ENCODE data around the gene SPG11.

The SPG11 gene

DNA sequence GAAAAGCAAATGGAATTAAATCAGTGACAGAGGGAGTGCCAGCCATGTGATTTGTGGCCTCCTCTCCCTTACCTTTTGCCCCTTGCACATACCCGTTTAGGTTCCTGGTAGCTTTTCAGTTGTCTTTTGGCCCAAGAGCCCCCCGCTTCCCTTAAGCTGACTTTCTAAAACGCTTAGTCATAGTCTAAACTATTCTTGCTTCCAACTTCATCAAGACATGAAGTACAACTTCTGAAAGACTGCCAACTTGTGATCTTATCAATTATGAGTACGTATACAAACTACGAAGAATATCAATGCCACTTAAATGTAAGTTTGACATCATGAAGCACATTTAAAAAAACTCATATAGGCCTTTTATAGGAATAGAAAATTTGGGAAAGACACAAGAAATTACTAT, 64.6 kb downstream of the SPG11 start:
- H3K9me3 ChIP-seq (ENCODE audit: low read length), result no peaks in the 10 kb centered on the region
- no peaks in the 10 kb centered on the region for H3K4me1 ChIP-seq (ENCODE audit: insufficient read depth, low read length)
- H3K27me3 ChIP-seq (ENCODE audit: control insufficient read depth in 1 of 2, insufficient read depth in 2 of 2, low read length in 2 of 2), result no peaks in the 10 kb centered on the region
- peaks cover 53% of the 10 kb centered on the region for H3K36me3 ChIP-seq (ENCODE audit: insufficient read depth, low read length)
- no peak overlapping the region for H3K9ac ChIP-seq (ENCODE audit: low read length)
- H3K4me3 ChIP-seq (ENCODE audit: low read depth in 1 of 2, low read length in 2 of 2), result no peak overlapping the region
- H3K27ac ChIP-seq (ENCODE audit: low read depth, low read length), result no peak overlapping the region

DNA sequence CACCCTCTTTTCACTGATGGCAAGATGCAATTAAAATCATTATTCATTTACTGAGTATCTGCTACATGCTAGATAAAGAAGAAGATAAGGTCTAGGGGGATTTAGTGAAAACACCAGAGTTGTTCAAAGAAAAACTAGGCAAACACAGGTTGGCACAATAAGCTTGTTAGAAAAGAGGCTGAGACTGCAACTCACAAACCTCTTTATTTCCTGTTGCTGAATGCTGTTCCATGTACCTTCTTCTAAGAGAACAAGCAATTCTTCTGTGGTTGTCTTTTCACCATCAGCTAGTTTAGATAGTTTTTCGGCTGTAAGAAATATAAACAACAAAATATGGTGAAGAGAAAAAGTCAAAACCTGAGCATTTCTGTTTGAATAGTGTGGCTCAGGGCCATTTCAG, 65.4 kb downstream of the SPG11 start:
- Histone ChIP-seq H3K36me3 (ENCODE audit: insufficient read depth, low read length) (peaks cover 52% of the 10 kb centered on the region), H3K9ac (ENCODE audit: low read length) (no peak overlapping the region), H3K9me3 (ENCODE audit: low read length) (no peaks in the 10 kb centered on the region), H3K27me3 (ENCODE audit: control insufficient read depth in 1 of 2, insufficient read depth in 2 of 2, low read length in 2 of 2) (no peaks in the 10 kb centered on the region), H3K27ac (ENCODE audit: low read depth, low read length) (no peak overlapping the region), H3K4me3 (ENCODE audit: low read depth in 1 of 2, low read length in 2 of 2) (no peak overlapping the region), H3K4me1 (ENCODE audit: insufficient read depth, low read length) (no peaks in the 10 kb centered on the region)

DNA sequence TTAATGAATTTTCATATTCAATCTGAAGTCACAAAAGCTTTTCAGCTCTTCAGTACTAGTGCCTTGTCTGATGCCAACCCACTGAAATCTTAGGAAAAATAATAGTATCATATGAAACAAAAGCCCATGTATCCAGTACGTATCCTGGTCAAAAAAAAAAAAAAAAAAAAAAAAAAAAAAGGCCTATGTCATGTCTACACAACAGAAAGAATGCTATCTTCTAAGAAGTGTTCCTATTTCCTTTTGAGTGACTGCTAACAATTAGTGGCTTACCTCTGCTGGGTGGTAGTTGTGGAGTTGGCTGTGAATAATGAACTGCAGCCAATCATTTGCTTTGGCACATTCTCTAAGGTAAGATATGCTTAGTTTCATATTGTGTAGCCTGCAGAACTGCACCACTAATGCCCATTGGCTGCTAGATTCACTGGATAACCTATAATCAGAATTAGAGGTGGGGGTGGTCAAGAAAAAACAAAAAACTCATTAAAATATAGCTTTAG, 66.9 kb downstream of the SPG11 start:
- Histone ChIP-seq H3K27ac (ENCODE audit: low read depth, low read length) (no peak overlapping the region), H3K4me1 (ENCODE audit: insufficient read depth, low read length) (no peaks in the 10 kb centered on the region), H3K27me3 (ENCODE audit: control insufficient read depth in 1 of 2, insufficient read depth in 2 of 2, low read length in 2 of 2) (no peaks in the 10 kb centered on the region), H3K9me3 (ENCODE audit: low read length) (no peaks in the 10 kb centered on the region), H3K4me3 (ENCODE audit: low read depth in 1 of 2, low read length in 2 of 2) (no peak overlapping the region), H3K9ac (ENCODE audit: low read length) (no peak overlapping the region), H3K36me3 (ENCODE audit: insufficient read depth, low read length) (peaks cover 62% of the 10 kb centered on the region)

DNA sequence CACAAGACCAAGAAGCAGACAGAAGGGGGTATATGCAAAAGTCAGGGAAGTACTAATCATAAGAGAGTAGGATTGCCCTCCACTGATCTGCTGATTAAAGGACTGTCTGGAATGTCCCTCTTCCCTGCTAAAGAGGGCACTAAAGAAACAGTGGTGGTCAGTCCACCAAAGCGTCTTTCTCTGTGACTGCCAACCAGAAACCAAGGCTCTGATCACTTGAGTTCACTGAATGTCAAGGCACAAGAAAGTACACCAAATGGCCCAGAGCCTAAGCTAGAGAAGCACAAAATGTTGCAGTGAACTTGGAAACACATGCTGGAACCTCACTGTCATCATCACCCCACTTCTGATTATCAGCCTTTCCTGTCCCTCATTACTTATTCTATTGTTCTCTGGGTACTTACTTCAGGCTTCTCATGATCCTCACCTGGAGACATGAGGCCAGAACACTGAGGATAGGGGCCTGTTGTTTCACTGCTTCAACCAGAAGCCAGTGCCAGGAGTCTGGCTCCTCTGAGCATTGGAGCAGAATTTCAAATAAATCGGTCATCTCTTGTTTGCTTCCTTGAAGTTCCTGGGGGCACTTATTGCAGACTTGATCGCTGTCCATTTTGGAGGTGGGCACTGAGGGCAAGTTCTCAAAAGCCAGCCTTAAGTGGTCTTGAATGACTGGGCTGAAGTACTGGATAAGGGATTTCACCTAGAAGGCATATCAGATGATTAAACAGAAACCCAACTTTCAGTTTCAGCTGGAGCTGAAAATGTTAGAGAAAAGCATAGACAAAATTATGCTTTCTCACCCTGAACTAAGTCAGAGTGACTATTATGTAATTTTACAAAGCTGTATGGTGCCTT, 67.6 kb downstream of the SPG11 start:
- Histone ChIP-seq H3K27ac (ENCODE audit: low read depth, low read length) (no peak overlapping the region), H3K9me3 (ENCODE audit: low read length) (no peaks in the 10 kb centered on the region), H3K36me3 (ENCODE audit: insufficient read depth, low read length) (peaks cover 65% of the 10 kb centered on the region), H3K27me3 (ENCODE audit: control insufficient read depth in 1 of 2, insufficient read depth in 2 of 2, low read length in 2 of 2) (no peaks in the 10 kb centered on the region), H3K9ac (ENCODE audit: low read length) (no peak overlapping the region), H3K4me3 (ENCODE audit: low read depth in 1 of 2, low read length in 2 of 2) (no peak overlapping the region), H3K4me1 (ENCODE audit: insufficient read depth, low read length) (no peaks in the 10 kb centered on the region)

DNA sequence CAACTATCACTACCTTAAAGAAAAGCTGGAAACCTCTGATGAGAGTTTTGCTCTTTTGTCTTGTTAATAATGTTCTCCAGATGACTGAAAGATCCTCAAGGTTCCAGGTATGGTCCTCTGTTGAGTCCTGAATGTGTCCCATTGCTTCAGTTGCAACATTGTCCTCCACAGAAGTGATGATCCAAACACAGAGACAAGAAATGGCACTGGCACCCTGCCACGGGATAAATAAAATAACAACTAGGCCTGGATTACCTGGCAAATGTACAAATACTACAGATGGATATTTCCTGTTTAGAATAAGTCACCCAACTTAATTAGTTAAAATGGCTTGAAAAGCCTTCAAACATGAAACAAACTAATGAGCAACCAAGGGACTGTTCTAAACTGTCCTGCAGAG, 68.2 kb downstream of the SPG11 start:
- H3K9me3 ChIP-seq (ENCODE audit: low read length), result no peaks in the 10 kb centered on the region
- H3K4me1 ChIP-seq (ENCODE audit: insufficient read depth, low read length), result no peaks in the 10 kb centered on the region
- H3K27me3 ChIP-seq (ENCODE audit: control insufficient read depth in 1 of 2, insufficient read depth in 2 of 2, low read length in 2 of 2), result no peaks in the 10 kb centered on the region
- peaks cover 71% of the 10 kb centered on the region for H3K36me3 ChIP-seq (ENCODE audit: insufficient read depth, low read length)
- no peak overlapping the region for H3K9ac ChIP-seq (ENCODE audit: low read length)
- no peak overlapping the region for H3K27ac ChIP-seq (ENCODE audit: low read depth, low read length)
- H3K4me3 ChIP-seq (ENCODE audit: low read depth in 1 of 2, low read length in 2 of 2), result no peak overlapping the region

DNA sequence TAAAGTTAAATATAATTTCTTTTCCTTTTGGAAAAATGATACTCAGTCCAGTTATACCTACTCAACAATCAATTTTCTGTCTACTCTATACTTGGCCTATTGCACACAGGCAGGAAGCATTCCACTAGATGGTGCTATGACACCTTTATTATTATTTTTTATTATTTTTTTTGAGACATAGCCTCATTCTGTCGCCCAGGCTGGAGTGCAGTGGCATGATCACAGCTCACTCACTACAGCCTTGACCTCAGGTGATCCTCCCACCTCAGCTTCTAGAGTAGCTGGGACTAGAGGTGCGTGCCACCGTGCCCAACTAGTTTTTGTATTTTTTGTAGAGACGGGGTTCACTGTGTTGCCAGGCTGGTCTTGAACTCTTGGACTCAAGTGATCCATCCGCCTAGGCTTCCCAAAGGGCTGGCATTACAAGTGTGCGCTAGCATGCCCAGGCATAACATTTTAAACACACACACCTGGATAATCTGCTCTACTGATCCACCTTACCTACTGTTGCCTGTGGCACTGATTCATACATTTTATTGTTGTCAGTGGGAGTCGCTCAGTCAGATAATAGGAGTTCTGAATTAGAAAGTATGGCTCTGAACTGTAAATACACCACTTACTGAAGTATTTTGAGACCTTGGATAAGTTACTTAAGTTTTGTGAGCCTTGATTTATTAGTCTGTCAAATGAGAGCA, 70.3 kb downstream of the SPG11 start:
- peaks cover 82% of the 10 kb centered on the region for H3K36me3 ChIP-seq (ENCODE audit: insufficient read depth, low read length)

DNA sequence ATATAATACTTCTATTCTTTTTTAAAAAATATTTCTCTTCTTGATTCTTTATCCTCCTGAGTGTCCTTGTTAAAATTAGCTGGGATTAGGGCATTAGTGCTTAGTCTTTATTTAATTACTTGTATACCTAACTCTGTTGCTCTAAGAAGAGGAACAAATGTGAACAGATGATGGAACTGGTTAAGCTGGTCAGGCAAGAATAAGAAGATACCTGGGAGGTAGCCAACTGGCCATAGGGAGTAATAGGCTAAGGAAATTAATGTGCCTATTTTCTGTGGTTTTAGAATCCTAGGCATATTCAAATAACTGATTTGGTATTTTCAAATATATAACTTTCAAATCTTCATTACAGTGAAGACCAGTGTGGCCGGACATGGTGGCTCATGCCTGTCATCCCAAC, 72.1 kb downstream of the SPG11 start:
- Histone ChIP-seq H3K27ac (ENCODE audit: low read depth, low read length) (no peak overlapping the region), H3K36me3 (ENCODE audit: insufficient read depth, low read length) (peaks cover 81% of the 10 kb centered on the region), H3K4me3 (ENCODE audit: low read depth in 1 of 2, low read length in 2 of 2) (no peak overlapping the region), H3K9ac (ENCODE audit: low read length) (no peak overlapping the region), H3K27me3 (ENCODE audit: control insufficient read depth in 1 of 2, insufficient read depth in 2 of 2, low read length in 2 of 2) (no peaks in the 10 kb centered on the region), H3K9me3 (ENCODE audit: low read length) (no peaks in the 10 kb centered on the region), H3K4me1 (ENCODE audit: insufficient read depth, low read length) (no peaks in the 10 kb centered on the region)

More for the DNA sequence above, 70.3 kb downstream of the SPG11 start:
- Histone ChIP-seq H3K4me3 (ENCODE audit: low read depth in 1 of 2, low read length in 2 of 2) (no peak overlapping the region), H3K9me3 (ENCODE audit: low read length) (no peaks in the 10 kb centered on the region), H3K27ac (ENCODE audit: low read depth, low read length) (no peak overlapping the region), H3K4me1 (ENCODE audit: insufficient read depth, low read length) (no peaks in the 10 kb centered on the region), H3K9ac (ENCODE audit: low read length) (no peak overlapping the region), H3K27me3 (ENCODE audit: control insufficient read depth in 1 of 2, insufficient read depth in 2 of 2, low read length in 2 of 2) (no peaks in the 10 kb centered on the region)

DNA sequence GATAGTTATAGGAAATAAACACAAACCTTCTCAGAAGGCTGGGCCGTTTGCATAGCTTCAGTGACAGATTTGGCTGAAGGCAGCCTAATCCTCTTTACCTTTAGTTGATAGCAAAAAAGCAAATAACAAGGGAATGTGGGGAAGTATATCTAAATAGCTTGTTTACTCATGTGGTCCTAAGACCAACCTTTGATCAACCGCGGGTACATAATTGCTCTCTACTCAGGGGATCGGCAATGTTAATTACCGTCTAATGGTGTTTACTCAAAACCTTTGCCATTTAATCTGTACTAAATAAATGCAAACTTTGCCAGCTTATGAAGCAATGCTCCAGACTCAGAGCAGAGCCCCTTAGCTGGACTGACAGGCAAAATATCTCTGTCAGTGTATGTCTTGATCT, 74.9 kb downstream of the SPG11 start:
- peaks cover 80% of the 10 kb centered on the region for H3K36me3 ChIP-seq (ENCODE audit: insufficient read depth, low read length)
- H3K4me1 ChIP-seq (ENCODE audit: insufficient read depth, low read length), result no peaks in the 10 kb centered on the region
- no peak overlapping the region for H3K4me3 ChIP-seq (ENCODE audit: low read depth in 1 of 2, low read length in 2 of 2)
- H3K27ac ChIP-seq (ENCODE audit: low read depth, low read length), result no peak overlapping the region
- no peaks in the 10 kb centered on the region for H3K27me3 ChIP-seq (ENCODE audit: control insufficient read depth in 1 of 2, insufficient read depth in 2 of 2, low read length in 2 of 2)
- H3K9me3 ChIP-seq (ENCODE audit: low read length), result no peaks in the 10 kb centered on the region
- no peak overlapping the region for H3K9ac ChIP-seq (ENCODE audit: low read length)

DNA sequence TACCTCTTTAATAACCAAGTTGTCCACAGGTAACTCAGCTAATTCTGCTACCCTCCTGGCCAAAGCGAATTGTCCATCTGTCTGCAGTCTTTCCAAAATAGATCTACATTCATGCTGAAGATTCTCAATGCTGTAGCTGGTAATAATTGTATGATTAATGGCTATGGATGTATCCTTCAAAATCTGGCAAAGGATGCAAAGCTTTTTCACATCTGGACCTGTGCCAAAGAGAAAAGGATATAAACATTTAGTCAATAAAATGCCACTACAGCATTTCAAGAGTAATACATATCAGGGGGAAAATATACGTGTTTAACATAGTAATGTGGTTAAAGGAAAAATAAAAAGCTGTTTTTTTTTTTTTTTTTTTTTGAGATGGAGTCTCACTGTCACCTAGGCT, 77.8 kb downstream of the SPG11 start:
- Histone ChIP-seq H3K4me3 (ENCODE audit: low read depth in 1 of 2, low read length in 2 of 2) (no peak overlapping the region), H3K36me3 (ENCODE audit: insufficient read depth, low read length) (peaks cover 63% of the 10 kb centered on the region), H3K9me3 (ENCODE audit: low read length) (no peaks in the 10 kb centered on the region), H3K9ac (ENCODE audit: low read length) (no peak overlapping the region), H3K27me3 (ENCODE audit: control insufficient read depth in 1 of 2, insufficient read depth in 2 of 2, low read length in 2 of 2) (no peaks in the 10 kb centered on the region), H3K4me1 (ENCODE audit: insufficient read depth, low read length) (no peaks in the 10 kb centered on the region), H3K27ac (ENCODE audit: low read depth, low read length) (no peak overlapping the region)

DNA sequence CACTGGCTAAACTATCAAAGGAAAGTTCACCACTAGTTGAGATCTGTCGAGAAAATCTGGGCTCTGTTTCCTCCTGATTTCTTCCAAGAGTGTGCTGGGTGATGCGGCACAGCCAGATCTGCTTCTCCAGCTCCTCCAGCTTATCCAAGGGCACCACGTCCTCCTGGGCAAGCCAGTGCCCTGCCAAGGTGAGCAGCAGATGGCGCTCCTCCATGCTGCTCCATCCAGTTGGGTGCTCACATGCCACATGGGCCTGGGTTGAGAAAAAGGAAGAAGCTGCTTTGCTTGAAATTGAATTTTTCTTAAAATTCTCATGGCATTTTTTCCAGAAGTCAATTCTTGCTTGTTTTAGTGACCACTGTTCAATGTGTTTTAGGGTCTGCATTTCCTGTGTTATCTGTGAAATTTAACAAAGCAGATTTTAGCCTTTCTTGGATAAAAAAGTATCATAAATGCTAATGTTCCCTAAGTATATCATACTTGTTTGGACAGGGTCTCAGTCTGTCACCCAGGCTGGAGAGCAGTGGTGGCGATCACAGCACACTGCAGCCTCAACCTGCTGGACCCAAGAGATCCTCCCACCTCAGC, 79.2 kb downstream of the SPG11 start:
- Histone ChIP-seq H3K9ac (ENCODE audit: low read length) (no peak overlapping the region), H3K27me3 (ENCODE audit: control insufficient read depth in 1 of 2, insufficient read depth in 2 of 2, low read length in 2 of 2) (no peaks in the 10 kb centered on the region), H3K36me3 (ENCODE audit: insufficient read depth, low read length) (peaks cover 50% of the 10 kb centered on the region), H3K4me3 (ENCODE audit: low read depth in 1 of 2, low read length in 2 of 2) (no peak overlapping the region), H3K4me1 (ENCODE audit: insufficient read depth, low read length) (no peaks in the 10 kb centered on the region), H3K9me3 (ENCODE audit: low read length) (no peaks in the 10 kb centered on the region), H3K27ac (ENCODE audit: low read depth, low read length) (no peak overlapping the region)

DNA sequence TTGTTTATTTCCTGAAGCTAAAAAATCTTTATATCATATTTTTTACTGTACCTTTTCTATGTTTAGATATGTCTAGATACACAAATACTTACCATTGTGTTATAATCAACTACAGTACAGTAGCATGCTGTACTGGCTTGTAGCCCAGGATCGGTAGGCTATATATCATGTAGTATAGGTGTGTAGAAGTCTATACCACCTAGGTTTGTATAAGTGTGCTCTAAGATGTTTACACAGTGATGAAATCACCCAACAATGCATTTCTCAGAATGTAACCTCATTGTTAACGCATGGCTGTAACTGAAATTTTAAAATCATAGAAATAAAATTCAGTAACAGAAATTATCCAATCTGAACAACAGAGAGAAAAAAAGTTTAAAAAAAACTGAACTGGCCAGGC, 83.4 kb downstream of the SPG11 start:
- Histone ChIP-seq H3K9ac (ENCODE audit: low read length) (no peak overlapping the region), H3K36me3 (ENCODE audit: insufficient read depth, low read length) (peaks cover 25% of the 10 kb centered on the region)

More for the DNA sequence above, 83.4 kb downstream of the SPG11 start:
- Histone ChIP-seq H3K27me3 (ENCODE audit: control insufficient read depth in 1 of 2, insufficient read depth in 2 of 2, low read length in 2 of 2) (no peaks in the 10 kb centered on the region), H3K27ac (ENCODE audit: low read depth, low read length) (no peak overlapping the region), H3K4me3 (ENCODE audit: low read depth in 1 of 2, low read length in 2 of 2) (no peak overlapping the region), H3K4me1 (ENCODE audit: insufficient read depth, low read length) (no peaks in the 10 kb centered on the region), H3K9me3 (ENCODE audit: low read length) (no peaks in the 10 kb centered on the region)

All from muscle layer of colon (tissue), 2 donors.